Left lung (tissue), 10 donors: ENCODE data around the gene PERCC1. TPM values are rescaled to one million over a fixed set of nuclear protein-coding genes. Genes with fewer than 3 reads are reported as not detected.

ENCODE experiments used
- ATAC-seq: fragments of 200-7000 bp; cut with Tn5 transposase; one replicate; pipeline ENCODE4 v1.9.1; 2020; ENCODE audit warnings: moderate library complexity
- DNase-seq, 4 donors: peaks; one replicate each; pipeline ENCODE4 v3.0.0-alpha.2; 2013 to 2020
- H3K27ac ChIP-seq, 2 donors: fragments of 200-600 bp; sonication (generic) in 1 of 2; one replicate each; pipeline versions ENCODE4 v1.5.0 to v1.8.0; 2020 to 2021
- H3K27me3 ChIP-seq, 2 donors: fragments of 200-600 bp; sonication (generic) in 1 of 2; one replicate each; pipeline versions ENCODE4 v1.5.0 to v1.8.0; 2020 to 2021
- H3K36me3 ChIP-seq, 2 donors: fragments of 200-600 bp; sonication (generic) in 1 of 2; one replicate each; pipeline versions ENCODE4 v1.5.0 to v1.8.0; 2020 to 2021
- H3K4me1 ChIP-seq, 2 donors: fragments of 200-600 bp; one replicate each; pipeline ENCODE4 v1.8.0; 2021
- H3K4me3 ChIP-seq, 2 donors: fragments of 200-600 bp; sonication (generic) in 1 of 2; one replicate each; pipeline versions ENCODE4 v1.5.0 to v1.8.0; 2020 to 2021; ENCODE audit warnings: mild to moderate bottlenecking in 1 of 2
- H3K9me3 ChIP-seq, 2 donors: fragments of 200-600 bp; sonication (generic) in 1 of 2; one replicate each; pipeline versions ENCODE4 v1.5.0 to v1.8.0; 2020 to 2021
- intact Hi-C, 2 donors: fragments of 100-400 bp; cut with DNase I; formaldehyde crosslinking; loops; one replicate each; pipeline versions ENCODE4 v1.11.2 to v1.14.2; 2022
- polyA plus RNA-seq, 6 donors: library from polyadenylated mRNA; unstranded; fragments of 120-200 nt; gene quantifications; one replicate each; pipeline ENCODE4 v1.2.1, GENCODE V29; 2013; ENCODE audit not compliant: insufficient read length in 6 of 6
- total RNA-seq, 2 donors: library from RNA; stranded (reverse); fragmentation: NEBNext Ultra II Directional; extraction: Animal tissue kit (Norgen Biotek cat#: 25700); gene quantifications; one replicate each; pipeline ENCODE4 v1.2.1, GENCODE V29; 2021
- TF ChIP-seq, protein P1 (sequence below), 2 donors: fragments of 200-600 bp; sonication (generic) in 1 of 2; IDR thresholded peaks; one replicate each; pipeline versions ENCODE4 v1.5.0 to v1.8.0; 2021; ENCODE audit warnings: antibody characterized with exemption in 2 of 2
- donor health status: DM: no; HTN: yes; CAD: no.
- donor health status: DM: no; HTN: no; CAD: no.

PERCC1 gene
- total and polyA plus RNA-seq, 8 donors, result 0.31 to 4.4 (median 3.3) TPM; not detected in 1

DNA sequence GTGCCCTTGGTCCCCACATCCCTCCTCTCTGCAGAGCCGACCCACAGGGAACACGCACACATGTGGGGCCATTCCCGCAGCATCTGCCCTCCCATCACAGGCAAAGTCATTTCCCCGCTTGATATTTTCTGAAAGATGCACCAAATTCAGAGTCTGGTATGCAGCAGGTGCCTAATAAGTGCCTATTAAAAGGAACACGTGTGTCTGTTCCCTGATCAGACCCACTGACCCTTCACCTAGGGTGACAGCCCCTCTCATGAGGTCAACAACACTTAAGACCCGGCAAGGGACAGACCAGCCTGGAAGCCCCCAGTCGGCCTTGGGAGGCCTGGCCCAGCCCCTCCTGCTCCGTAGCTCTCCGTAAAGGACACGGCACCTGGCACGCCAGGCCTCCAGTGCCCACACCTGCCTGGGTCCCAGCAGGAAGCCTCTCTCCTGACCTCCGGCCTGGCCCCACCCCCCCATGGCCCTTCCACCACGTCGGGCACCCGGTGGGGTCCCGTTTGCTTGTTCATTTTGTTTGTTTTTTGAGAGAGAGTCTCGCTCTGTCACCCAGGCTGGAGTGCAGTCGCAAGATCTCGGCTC is 36.4 kb upstream of the PERCC1 start:
- TF ChIP-seq, protein P1, sequence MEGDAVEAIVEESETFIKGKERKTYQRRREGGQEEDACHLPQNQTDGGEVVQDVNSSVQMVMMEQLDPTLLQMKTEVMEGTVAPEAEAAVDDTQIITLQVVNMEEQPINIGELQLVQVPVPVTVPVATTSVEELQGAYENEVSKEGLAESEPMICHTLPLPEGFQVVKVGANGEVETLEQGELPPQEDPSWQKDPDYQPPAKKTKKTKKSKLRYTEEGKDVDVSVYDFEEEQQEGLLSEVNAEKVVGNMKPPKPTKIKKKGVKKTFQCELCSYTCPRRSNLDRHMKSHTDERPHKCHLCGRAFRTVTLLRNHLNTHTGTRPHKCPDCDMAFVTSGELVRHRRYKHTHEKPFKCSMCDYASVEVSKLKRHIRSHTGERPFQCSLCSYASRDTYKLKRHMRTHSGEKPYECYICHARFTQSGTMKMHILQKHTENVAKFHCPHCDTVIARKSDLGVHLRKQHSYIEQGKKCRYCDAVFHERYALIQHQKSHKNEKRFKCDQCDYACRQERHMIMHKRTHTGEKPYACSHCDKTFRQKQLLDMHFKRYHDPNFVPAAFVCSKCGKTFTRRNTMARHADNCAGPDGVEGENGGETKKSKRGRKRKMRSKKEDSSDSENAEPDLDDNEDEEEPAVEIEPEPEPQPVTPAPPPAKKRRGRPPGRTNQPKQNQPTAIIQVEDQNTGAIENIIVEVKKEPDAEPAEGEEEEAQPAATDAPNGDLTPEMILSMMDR (IDR thresholded peaks at IDR 0.05), result no peak
- ATAC-seq (no peak), DNase-seq (no peak)
- Histone ChIP-seq H3K9me3 (no peaks in the 10 kb centered on the region), H3K4me1 (no peaks in the 10 kb centered on the region), H3K4me3 (no peak overlapping the region), H3K27me3 (no peaks in the 10 kb centered on the region), H3K27ac (no peak overlapping the region), H3K36me3 (peaks cover 0 to 74% of the 10 kb centered on the region in 2 donors)
- intact Hi-C loops, result no loop called here

DNA sequence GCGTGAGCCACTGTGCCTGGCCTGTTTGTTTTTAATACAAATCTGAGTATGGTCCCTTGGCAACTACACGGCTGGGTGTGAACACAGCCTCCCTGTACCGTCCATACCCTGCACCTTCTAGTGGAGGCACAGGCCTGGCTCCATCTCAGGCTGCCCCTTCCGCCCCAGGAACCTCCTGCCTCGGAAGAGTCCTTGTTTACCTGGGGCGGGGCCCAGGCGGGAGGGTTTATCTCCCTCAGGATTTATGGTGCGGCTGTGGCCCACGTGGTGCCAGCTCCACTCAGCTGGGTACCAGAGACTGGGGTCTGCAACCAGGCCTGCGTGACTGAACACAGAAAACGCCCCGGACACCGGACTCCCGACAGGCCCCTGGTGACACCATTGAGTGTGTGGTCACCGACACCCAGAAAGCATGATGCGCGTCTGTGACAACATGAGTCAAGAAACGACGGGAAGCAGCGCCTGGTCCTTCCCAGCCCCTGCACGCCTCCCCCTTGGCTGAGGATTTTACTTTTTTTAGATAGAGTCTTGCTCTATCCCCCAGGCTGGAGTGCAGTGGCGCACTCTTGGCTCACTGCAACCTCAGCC is 35.3 kb upstream of the PERCC1 start:
- H3K27ac ChIP-seq, result no peak overlapping the region
- no peak overlapping the region for H3K4me3 ChIP-seq
- TF ChIP-seq, protein P1 (IDR thresholded peaks at IDR 0.05), result no peak
- H3K27me3 ChIP-seq, result no peaks in the 10 kb centered on the region
- no peaks in the 10 kb centered on the region for H3K4me1 ChIP-seq
- DNase-seq, result no peak
- no peaks in the 10 kb centered on the region for H3K9me3 ChIP-seq
- ATAC-seq, result no peak
- intact Hi-C loops, result no loop called here
- H3K36me3 ChIP-seq, result peaks cover 0 to 71% of the 10 kb centered on the region in 2 donors

DNA sequence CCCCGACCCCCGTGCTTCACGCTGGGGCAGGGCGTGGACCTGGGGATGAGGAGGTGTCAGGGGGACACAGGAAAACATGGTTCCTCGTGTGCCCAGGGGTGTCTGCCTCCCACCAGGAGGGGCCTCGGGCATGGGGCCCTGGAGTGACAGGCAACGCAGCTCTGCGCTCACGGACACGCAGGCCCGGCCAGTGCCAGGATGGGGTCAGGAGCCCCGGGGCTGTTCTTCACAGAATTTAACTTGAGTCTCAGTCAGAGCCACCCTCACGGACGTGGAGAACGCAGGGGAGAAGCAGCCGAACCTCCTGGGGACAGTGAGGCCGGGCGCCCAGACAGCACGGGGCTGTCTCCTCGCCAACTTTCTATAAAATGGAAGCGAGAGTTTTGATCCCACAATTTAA is 33.1 kb upstream of the PERCC1 start:
- TF ChIP-seq, protein P1 (IDR thresholded peaks at IDR 0.05), result no peak
- Histone ChIP-seq H3K36me3 (peaks cover 0 to 73% of the 10 kb centered on the region in 2 donors), H3K27me3 (no peaks in the 10 kb centered on the region), H3K9me3 (no peaks in the 10 kb centered on the region), H3K4me1 (no peaks in the 10 kb centered on the region), H3K4me3 (no peak overlapping the region), H3K27ac (no peak overlapping the region)
- intact Hi-C loops, result no loop called here
- ATAC-seq (no peak), DNase-seq (no peak)

DNA sequence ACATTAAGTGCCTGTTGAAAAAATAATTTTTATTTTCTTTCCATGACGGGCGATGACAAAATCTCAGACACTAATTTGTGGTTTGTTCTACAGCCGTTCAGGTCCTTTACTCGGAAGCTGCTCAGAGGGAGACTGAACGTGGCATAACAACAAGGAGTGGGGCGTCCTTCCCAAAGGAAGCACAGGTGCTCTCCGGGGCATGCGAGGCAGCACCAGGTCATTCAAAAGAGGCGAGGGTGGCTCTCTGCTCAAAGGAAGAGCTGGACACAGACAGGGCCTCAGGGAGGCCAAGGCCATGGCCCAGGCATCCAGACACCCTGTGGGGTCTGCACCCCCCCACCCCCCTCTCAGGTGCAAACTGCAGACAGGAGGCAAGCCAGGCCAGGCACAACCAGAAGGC is 32.5 kb upstream of the PERCC1 start:
- Histone ChIP-seq H3K9me3 (no peaks in the 10 kb centered on the region), H3K36me3 (peaks cover 0 to 73% of the 10 kb centered on the region in 2 donors), H3K27ac (no peak overlapping the region), H3K4me1 (no peaks in the 10 kb centered on the region), H3K4me3 (no peak overlapping the region), H3K27me3 (no peaks in the 10 kb centered on the region)
- ATAC-seq (no peak), DNase-seq (no peak)
- TF ChIP-seq, protein P1 (IDR thresholded peaks at IDR 0.05), result no peak
- intact Hi-C loops, result no loop called here

DNA sequence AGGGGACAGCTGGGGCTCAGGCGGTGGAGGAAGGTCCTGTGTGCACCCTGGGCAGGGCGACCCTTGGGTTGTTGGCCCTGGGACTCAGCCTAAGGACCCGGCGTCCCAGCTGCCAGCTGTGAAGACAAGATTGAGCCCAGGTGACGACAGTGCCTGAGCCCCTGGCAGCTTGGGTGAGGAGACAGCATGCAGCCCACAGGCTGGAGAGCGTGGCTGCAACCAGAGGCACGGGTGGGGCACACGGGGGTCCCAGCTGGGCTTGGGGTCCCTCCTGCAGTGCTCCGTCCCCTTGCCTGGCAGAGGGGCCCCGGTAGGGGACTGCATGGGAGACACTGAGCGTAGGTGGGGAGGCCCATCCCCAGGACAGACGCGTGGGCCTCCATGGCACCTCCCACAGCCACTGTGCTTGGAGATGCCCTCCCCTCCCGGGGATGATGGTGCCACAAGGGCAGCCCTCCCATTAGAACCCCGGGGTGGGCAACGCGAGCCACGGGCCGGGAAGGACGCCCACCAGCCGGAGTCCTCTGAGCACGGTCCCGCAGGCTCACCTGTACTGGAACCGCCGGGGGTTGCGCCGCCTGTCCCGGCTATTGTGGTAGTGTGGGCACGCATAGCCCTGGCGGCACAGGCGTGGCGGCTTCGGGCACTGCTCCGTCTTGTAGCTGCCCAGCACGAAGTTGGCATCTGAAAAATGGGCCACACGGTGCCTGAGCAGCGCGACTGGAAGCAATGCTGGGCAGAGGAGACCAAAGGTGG is 31.9 kb upstream of the PERCC1 start:
- ATAC-seq, result no peak
- intact Hi-C loops, result no loop called here
- no peaks in the 10 kb centered on the region for H3K4me1 ChIP-seq

More for the DNA sequence above, 31.9 kb upstream of the PERCC1 start:
- Histone ChIP-seq H3K9me3 (no peaks in the 10 kb centered on the region), H3K27me3 (no peaks in the 10 kb centered on the region), H3K4me3 (no peak overlapping the region), H3K27ac (no peak overlapping the region), H3K36me3 (peaks cover 0 to 73% of the 10 kb centered on the region in 2 donors)
- TF ChIP-seq, protein P1 (IDR thresholded peaks at IDR 0.05), result no peak
- no peak for DNase-seq
